A673 (cell line): Measurements from ENCODE around the gene PIEZO1. TPM values are rescaled to one million over a fixed set of nuclear protein-coding genes. Genes with fewer than 3 reads are reported as not detected.

Experiments
- BruUV-seq: library from RNA; stranded (reverse); fragments of 400-500 nt; replicated peaks from 2 replicates; lab custom pipeline; 2021; lab: Mats Ljungman, UMichigan
- CTCF ChIA-PET: fragments of 300-600 bp; sonication (Branson Sonifier 250); formaldehyde crosslinking; loops from one replicate; lab custom pipeline; 2022; ENCODE audit warnings: antibody characterized with exemption; lab: Charles Lee
- POLR2A ChIA-PET: fragments of 300-600 bp; sonication (Branson Sonifier 250); formaldehyde crosslinking; loops from one replicate; lab custom pipeline; 2022; ENCODE audit warnings: antibody characterized with exemption; ENCODE audit not compliant: low non-redundant PET; lab: Charles Lee
- DNase-seq: peaks from one replicate; pipeline ENCODE4 v3.0.0-alpha.2; 2015; ENCODE audit warnings: low spot score
- H3K27ac ChIP-seq: fragments of 200-600 bp; sonication (generic); 2 replicates; pipeline ENCODE4 v1.5.1; 2016; ENCODE audit warnings: mixed run types, low read depth, mild to moderate bottlenecking, mixed read lengths, antibody characterized with exemption, low read length; ENCODE audit not compliant: poor library complexity, severe bottlenecking
- H3K27me3 ChIP-seq: fragments of 200-600 bp; sonication (generic); replicated peaks from 2 replicates; pipeline ENCODE4 v1.6.1; 2017; ENCODE audit warnings: mixed run types, low read depth, mild to moderate bottlenecking, mixed read lengths, antibody characterized with exemption, low read length; ENCODE audit not compliant: insufficient read depth, poor library complexity
- H3K36me3 ChIP-seq: fragments of 200-600 bp; sonication (generic); 2 replicates; pipeline ENCODE4 v1.6.1; 2016; ENCODE audit warnings: mixed run types, mild to moderate bottlenecking, mixed read lengths, antibody characterized with exemption, low read length; ENCODE audit not compliant: insufficient read depth, poor library complexity, severe bottlenecking
- H3K4me1 ChIP-seq: fragments of 200-600 bp; sonication (generic); 2 replicates; pipeline ENCODE4 v1.6.1; 2017; ENCODE audit warnings: mixed run types, mild to moderate bottlenecking, mixed read lengths, antibody characterized with exemption, low read length; ENCODE audit not compliant: insufficient read depth, poor library complexity, severe bottlenecking
- H3K4me3 ChIP-seq: fragments of 200-600 bp; sonication (generic); 2 replicates; pipeline ENCODE4 v1.5.1; 2016; ENCODE audit warnings: low read depth, mixed run types, mild to moderate bottlenecking, mixed read lengths, low read length; ENCODE audit not compliant: poor library complexity, severe bottlenecking
- H3K9me3 ChIP-seq: fragments of 200-600 bp; sonication (generic); 2 replicates; pipeline ENCODE4 v1.6.1; 2016; ENCODE audit warnings: mixed run types, low read depth, mild to moderate bottlenecking, mixed read lengths, antibody characterized with exemption, low read length; ENCODE audit not compliant: poor library complexity, severe bottlenecking
- EZH2 ChIP-seq: fragments of 200-600 bp; sonication (generic); IDR thresholded peaks from 2 replicates; pipeline ENCODE4 v1.6.1; 2017; ENCODE audit warnings: borderline replicate concordance, low read depth, mild to moderate bottlenecking, mixed read lengths, antibody characterized with exemption, low read length; ENCODE audit not compliant: poor library complexity, severe bottlenecking
- intact Hi-C: fragments of 100-400 bp; cut with micrococcal nuclease; formaldehyde crosslinking; loops from one replicate; pipeline ENCODE4 v1.10.0; 2022; ENCODE audit not compliant: unreplicated experiment
- total RNA-seq: library from RNA; stranded (reverse); gene quantifications from 2 replicates; pipeline ENCODE4 v1.2.3, GENCODE V29; 2021
- TF ChIP-seq, protein P1 (sequence below): fragments of 300-800, 200-600 bp; sonication (generic); conservative IDR thresholded peaks from 2 replicates; pipeline ENCODE4 v1.5.1; 2017; ENCODE audit warnings: low read depth, mild to moderate bottlenecking, antibody characterized with exemption, low read length, moderate library complexity, mixed read lengths

The PIEZO1 gene
- total RNA-seq, 1 experiment from 2014 or later: 174 TPM

DNA sequence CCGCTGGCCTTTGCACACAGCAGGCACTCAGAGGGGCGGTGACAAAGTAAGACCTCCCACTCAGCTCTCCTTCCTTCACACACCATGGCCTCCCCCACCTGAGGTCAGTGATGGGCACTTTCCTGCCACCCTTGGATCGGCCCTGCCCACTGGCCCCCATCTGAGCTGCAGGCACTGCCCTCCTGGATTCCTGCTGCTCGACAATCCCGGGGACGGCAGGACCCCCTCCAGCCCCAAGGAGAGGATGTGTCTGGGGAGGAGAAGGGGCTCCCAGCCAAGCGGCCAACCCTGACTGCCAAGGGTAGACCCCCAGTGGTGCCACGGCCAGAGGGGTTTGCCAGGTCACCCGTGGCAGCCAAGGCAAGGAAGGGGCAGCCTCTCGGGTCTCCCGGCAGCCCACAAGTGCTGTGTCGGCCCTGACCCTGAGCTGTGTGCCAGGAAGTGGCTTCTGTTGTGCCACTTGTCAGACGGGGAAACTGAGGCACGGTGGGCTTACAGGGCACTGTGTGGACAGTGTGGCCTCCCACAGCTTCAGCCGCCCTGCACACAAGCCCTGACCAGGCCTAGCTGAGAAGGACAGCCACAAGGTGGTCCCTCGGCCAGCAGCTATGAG, 22.7 kb downstream of the PIEZO1 start:
- ChIA-PET POLR2A (no interaction called here), CTCF (no interaction called here)
- H3K27me3 ChIP-seq: no peaks in the 10 kb centered on the region
- no peak overlapping the region for H3K27ac ChIP-seq
- intact Hi-C loops: no loop called here
- no peak for TF ChIP-seq EZH2
- TF ChIP-seq, protein P1, sequence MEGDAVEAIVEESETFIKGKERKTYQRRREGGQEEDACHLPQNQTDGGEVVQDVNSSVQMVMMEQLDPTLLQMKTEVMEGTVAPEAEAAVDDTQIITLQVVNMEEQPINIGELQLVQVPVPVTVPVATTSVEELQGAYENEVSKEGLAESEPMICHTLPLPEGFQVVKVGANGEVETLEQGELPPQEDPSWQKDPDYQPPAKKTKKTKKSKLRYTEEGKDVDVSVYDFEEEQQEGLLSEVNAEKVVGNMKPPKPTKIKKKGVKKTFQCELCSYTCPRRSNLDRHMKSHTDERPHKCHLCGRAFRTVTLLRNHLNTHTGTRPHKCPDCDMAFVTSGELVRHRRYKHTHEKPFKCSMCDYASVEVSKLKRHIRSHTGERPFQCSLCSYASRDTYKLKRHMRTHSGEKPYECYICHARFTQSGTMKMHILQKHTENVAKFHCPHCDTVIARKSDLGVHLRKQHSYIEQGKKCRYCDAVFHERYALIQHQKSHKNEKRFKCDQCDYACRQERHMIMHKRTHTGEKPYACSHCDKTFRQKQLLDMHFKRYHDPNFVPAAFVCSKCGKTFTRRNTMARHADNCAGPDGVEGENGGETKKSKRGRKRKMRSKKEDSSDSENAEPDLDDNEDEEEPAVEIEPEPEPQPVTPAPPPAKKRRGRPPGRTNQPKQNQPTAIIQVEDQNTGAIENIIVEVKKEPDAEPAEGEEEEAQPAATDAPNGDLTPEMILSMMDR: no peak
- H3K9me3 ChIP-seq: no peaks in the 10 kb centered on the region
- BruUV-seq: no TSS peak
- no peak for DNase-seq
- peaks cover 4% of the 10 kb centered on the region for H3K36me3 ChIP-seq
- H3K4me3 ChIP-seq: no peak overlapping the region
- no peaks in the 10 kb centered on the region for H3K4me1 ChIP-seq

DNA sequence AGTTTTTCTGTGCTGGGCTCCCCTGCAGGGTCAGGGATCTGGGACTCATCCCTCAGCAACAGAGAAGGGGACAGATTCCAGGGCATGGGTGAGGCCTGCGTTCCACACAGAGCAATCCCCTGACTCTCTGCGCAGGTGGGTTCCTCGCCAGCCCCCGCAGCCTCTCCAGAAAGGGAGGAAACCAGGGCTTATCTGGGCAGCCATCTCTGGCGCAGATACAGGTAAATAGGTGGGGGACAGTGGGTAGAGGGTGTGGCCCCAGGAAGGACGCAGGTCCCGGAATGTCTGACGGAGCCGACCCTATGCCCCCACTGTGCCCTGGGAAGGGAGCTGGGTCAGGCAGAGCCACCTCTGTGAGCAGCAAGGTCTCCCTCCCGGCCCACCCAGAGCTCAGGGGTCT, 23.2 kb downstream of the PIEZO1 start:
- Histone ChIP-seq H3K27me3 (no peaks in the 10 kb centered on the region), H3K4me1 (no peaks in the 10 kb centered on the region), H3K36me3 (peaks cover 4% of the 10 kb centered on the region), H3K9me3 (no peaks in the 10 kb centered on the region), H3K27ac (no peak overlapping the region), H3K4me3 (no peak overlapping the region)
- BruUV-seq: no TSS peak
- POLR2A ChIA-PET: no interaction called here
- no peak for DNase-seq
- TF ChIP-seq, protein P1: no peak
- TF ChIP-seq EZH2: no peak
- intact Hi-C loops: no loop called here
- CTCF ChIA-PET: no interaction called here

DNA sequence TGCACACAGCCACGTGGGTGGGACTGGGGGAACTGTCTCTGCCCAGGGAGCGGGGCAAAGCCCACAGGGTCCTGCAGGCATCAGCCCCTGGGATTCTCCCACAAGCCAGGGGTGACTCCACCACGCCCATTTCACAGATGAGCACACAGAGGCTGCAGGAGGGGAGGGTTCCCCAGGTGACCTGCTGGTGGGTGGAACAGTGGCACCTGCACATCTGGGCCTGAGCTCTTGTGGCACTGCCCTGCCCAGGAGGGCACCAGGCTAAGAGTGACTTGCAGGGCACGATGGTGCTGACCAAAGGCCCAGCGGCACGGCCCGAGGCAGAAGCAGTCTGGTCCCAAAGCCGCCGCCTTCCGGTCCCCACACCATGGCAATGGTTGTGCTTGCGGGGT, 23.9 kb downstream of the PIEZO1 start:
- DNase-seq: no peak
- intact Hi-C loops: no loop called here
- Histone ChIP-seq H3K4me3 (no peak overlapping the region), H3K9me3 (no peaks in the 10 kb centered on the region), H3K4me1 (no peaks in the 10 kb centered on the region), H3K27ac (no peak overlapping the region), H3K36me3 (peaks cover 4% of the 10 kb centered on the region), H3K27me3 (no peaks in the 10 kb centered on the region)
- ChIA-PET POLR2A (no interaction called here), CTCF (no interaction called here)
- no TSS peak for BruUV-seq
- no peak for TF ChIP-seq EZH2
- TF ChIP-seq, protein P1: no peak
